Osteoblast (primary cell): ENCODE measurements around the gene CELF1. TPM values are rescaled to one million over a fixed set of nuclear protein-coding genes. Genes with fewer than 3 reads are reported as not detected.

Experiments used
- DNase-seq: peaks from one replicate; pipeline ENCODE4 v3.0.0; 2011; ENCODE audit warnings: low spot score, mixed read lengths; ENCODE audit not compliant: insufficient read length; ENCODE audit errors: missing footprints
- H2AFZ ChIP-seq: 2 replicates; pipeline ENCODE4 v1.6.0; 2011; ENCODE audit warnings: mild to moderate bottlenecking, low read length
- H3K27ac ChIP-seq: 2 replicates; pipeline ENCODE4 v1.5.1; 2011; ENCODE audit warnings: mild to moderate bottlenecking, low read depth, low read length, moderate library complexity
- H3K27me3 ChIP-seq: 2 replicates; pipeline ENCODE4 v1.6.0; 2012; ENCODE audit warnings: mild to moderate bottlenecking, control low read depth, inconsistent platforms, low read length, moderate library complexity; ENCODE audit not compliant: insufficient read depth
- H3K36me3 ChIP-seq: 2 replicates; pipeline ENCODE4 v1.5.1; 2011; ENCODE audit warnings: mild to moderate bottlenecking, low read length, control low read depth, moderate library complexity; ENCODE audit not compliant: insufficient read depth
- H3K4me1 ChIP-seq: 2 replicates; pipeline ENCODE4 v1.5.1; 2011; ENCODE audit warnings: mild to moderate bottlenecking, low read length, control low read depth, moderate library complexity; ENCODE audit not compliant: insufficient read depth
- H3K4me2 ChIP-seq: 2 replicates; pipeline ENCODE4 v1.6.0; 2011; ENCODE audit warnings: mild to moderate bottlenecking, low read length; ENCODE audit not compliant: insufficient read depth
- H3K4me3 ChIP-seq: fragments of 200-600 bp; sonication (generic); 3 replicates; pipeline ENCODE4 v1.5.1; 2012; ENCODE audit warnings: mild to moderate bottlenecking, low read length, inconsistent platforms; ENCODE audit not compliant: insufficient read depth
- H3K79me2 ChIP-seq: 2 replicates; pipeline ENCODE4 v1.6.0; 2012; ENCODE audit warnings: mild to moderate bottlenecking, low read length, control low read depth, inconsistent platforms; ENCODE audit not compliant: insufficient read depth
- H3K9me3 ChIP-seq: 2 replicates; pipeline ENCODE4 v1.5.1; 2011; ENCODE audit warnings: low read depth, low read length, control low read depth
- H4K20me1 ChIP-seq: 2 replicates; pipeline ENCODE4 v1.6.0; 2012; ENCODE audit warnings: mild to moderate bottlenecking, low read length, control low read depth; ENCODE audit not compliant: insufficient read depth
- total RNA-seq: library from RNA; depleted of rRNA; stranded (reverse); fragments of >200 nt; gene quantifications from 2 replicates; pipeline ENCODE4 v1.2.3, GENCODE V29; 2012
- TF ChIP-seq, protein P1 (sequence below): IDR thresholded peaks from 2 replicates; pipeline ENCODE4 v1.5.1; 2011; ENCODE audit warnings: mild to moderate bottlenecking, low read depth, low read length, moderate library complexity; ENCODE audit errors: extremely low read depth

The CELF1 gene
- total RNA-seq, 1 donor = 148 TPM

DNA sequence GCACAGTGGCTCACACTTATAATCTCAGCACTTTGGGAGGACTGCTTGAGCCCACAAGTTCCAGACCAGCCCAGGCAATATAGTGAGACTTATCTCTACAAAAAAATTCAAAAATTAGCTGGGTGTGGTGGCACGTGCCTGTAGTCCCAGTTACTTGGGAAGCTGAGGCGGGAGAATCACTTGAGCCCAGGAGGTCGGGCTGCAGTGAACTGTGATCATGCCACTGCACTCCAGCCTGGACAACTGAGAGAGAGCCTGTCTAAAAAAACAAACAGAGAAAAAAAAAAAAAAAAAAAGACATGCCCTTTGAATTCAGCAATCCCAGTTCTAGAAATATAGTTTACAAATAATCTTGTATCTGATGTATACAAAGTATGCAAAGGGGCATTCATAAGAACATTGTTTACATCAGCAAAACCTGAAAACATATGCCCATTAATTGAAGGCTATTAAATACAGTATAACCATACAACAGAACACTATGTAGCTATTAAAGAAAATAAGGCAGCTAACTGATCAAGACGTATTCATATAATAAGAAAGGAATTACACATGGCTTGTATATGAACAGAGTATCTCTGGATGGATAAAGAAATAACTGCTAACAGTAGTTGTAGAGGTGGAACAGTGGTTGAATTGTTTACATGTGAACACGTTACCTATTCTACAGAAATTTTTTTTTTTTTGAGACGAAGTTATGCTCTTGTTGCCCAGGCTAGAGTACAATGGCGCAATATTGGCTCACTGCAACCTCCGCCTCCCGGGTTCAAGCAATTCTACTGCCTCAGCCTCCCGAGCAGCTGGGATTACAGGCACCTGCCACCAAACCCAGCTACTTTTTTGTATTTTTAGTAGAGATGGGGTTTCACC is 35.7 kb downstream of the CELF1 start:
- H4K20me1 ChIP-seq = peaks cover 33% of the 10 kb centered on the region
- no peak overlapping the region for H2AFZ ChIP-seq
- no peaks in the 10 kb centered on the region for H3K9me3 ChIP-seq
- TF ChIP-seq, protein P1, sequence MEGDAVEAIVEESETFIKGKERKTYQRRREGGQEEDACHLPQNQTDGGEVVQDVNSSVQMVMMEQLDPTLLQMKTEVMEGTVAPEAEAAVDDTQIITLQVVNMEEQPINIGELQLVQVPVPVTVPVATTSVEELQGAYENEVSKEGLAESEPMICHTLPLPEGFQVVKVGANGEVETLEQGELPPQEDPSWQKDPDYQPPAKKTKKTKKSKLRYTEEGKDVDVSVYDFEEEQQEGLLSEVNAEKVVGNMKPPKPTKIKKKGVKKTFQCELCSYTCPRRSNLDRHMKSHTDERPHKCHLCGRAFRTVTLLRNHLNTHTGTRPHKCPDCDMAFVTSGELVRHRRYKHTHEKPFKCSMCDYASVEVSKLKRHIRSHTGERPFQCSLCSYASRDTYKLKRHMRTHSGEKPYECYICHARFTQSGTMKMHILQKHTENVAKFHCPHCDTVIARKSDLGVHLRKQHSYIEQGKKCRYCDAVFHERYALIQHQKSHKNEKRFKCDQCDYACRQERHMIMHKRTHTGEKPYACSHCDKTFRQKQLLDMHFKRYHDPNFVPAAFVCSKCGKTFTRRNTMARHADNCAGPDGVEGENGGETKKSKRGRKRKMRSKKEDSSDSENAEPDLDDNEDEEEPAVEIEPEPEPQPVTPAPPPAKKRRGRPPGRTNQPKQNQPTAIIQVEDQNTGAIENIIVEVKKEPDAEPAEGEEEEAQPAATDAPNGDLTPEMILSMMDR = no peak
- DNase-seq = no peak
- no peak overlapping the region for H3K4me3 ChIP-seq
- H3K27ac ChIP-seq = no peak overlapping the region
- peaks cover 42% of the 10 kb centered on the region for H3K4me1 ChIP-seq
- peaks cover 94% of the 10 kb centered on the region for H3K79me2 ChIP-seq
- no peaks in the 10 kb centered on the region for H3K27me3 ChIP-seq
- no peak overlapping the region for H3K4me2 ChIP-seq
- H3K36me3 ChIP-seq = no peaks in the 10 kb centered on the region

DNA sequence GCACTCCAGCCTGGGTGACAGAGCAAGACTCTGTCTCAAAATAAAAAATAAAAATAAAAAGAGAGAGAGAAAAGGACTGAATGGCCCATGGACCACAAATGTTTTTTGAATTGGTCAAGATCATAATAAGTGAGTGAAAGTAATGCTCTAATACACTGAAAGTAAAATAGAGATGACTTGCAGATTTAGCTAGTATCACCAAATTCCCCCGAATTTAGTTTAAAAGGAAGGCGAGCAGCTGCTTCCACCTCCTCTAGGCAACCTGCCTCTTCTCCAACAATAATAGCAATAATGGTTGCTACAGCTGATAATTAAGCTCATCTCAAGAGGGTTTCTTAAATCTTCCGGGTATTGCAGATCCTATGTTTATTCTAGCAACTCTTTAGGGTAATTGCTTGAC is 36.8 kb downstream of the CELF1 start:
- Histone ChIP-seq H3K4me3 (no peak overlapping the region), H3K9me3 (no peaks in the 10 kb centered on the region), H2AFZ (no peak overlapping the region), H3K36me3 (no peaks in the 10 kb centered on the region), H4K20me1 (peaks cover 27% of the 10 kb centered on the region), H3K79me2 (peaks cover 94% of the 10 kb centered on the region), H3K4me1 (peaks cover 50% of the 10 kb centered on the region), H3K27ac (peak overlapping the region; percentile 77), H3K4me2 (no peak overlapping the region), H3K27me3 (no peaks in the 10 kb centered on the region)
- no peak for DNase-seq
- TF ChIP-seq, protein P1 = no peak

DNA sequence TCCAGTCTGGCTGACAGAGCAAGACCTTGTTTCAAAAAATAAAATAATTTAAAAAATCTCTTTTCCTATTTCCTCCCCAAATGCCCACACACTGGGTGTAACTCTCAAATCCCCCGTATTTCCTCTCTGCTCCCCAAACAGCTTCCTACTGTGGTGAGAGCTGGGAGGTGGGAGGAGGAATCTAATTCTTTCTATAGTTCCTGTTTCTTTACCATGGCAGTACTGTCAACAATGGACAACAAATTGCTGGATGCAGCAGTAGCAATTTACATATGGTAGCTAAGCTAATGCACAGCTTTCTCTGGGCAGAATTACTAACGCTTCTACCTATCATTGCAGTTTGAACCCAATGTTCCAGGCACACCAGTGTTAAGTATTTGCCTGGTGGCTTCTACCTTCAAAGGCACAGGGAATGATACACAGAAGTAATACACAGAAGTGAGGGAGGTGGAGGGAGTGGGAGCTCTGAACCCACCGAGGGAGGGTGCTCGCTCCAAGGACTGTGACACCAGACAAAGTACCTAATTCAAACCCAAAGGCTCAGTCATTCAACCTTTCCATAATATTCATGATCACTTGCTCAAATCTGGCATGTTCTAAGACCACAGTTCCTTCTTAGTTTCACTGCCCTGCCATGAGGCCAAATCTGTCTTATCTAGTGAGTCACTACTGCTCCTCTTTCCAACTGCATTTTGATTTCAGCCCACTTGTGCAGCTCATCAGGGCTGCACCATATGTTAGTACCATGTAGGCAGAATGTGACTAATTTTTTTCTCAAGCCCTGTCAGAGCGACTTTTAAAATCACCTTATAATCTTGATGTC is 37.9 kb downstream of the CELF1 start:
- peaks cover 50% of the 10 kb centered on the region for H3K4me1 ChIP-seq
- DNase-seq = peak; percentile 86
- TF ChIP-seq, protein P1 = no peak
- peak overlapping the region; percentile 77 for H3K27ac ChIP-seq
- H3K4me2 ChIP-seq = peak overlapping the region; percentile 55
- H4K20me1 ChIP-seq = peaks cover 20% of the 10 kb centered on the region
- H3K36me3 ChIP-seq = no peaks in the 10 kb centered on the region
- peaks cover 94% of the 10 kb centered on the region for H3K79me2 ChIP-seq
- H3K27me3 ChIP-seq = no peaks in the 10 kb centered on the region
- no peak overlapping the region for H2AFZ ChIP-seq
- no peak overlapping the region for H3K4me3 ChIP-seq
- no peaks in the 10 kb centered on the region for H3K9me3 ChIP-seq

DNA sequence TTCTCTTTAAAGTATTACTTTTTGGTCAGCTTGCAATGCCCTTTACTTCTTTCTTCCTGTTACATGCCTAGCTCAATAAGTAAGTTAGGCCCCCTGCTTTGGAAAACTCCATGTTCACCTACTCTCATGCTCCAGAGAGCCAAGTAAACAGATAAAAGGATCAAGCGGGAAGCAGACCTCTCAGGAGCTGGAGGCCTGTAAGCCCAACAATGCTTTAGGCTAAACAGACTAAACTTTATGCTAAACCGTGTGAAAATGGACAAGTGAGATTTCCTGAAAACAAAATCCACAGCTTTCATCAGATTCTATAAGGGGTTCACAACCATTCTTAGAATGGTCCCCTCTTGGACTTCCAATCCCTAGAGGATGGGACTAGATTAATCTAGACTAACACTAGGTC is 40.2 kb downstream of the CELF1 start:
- H4K20me1 ChIP-seq = peaks cover 32% of the 10 kb centered on the region
- H3K27me3 ChIP-seq = no peaks in the 10 kb centered on the region
- no peaks in the 10 kb centered on the region for H3K9me3 ChIP-seq
- H3K4me2 ChIP-seq = no peak overlapping the region
- no peaks in the 10 kb centered on the region for H3K36me3 ChIP-seq
- H3K79me2 ChIP-seq = peaks cover 94% of the 10 kb centered on the region
- no peak for DNase-seq
- H3K4me3 ChIP-seq = no peak overlapping the region
- H3K27ac ChIP-seq = peak overlapping the region; percentile 86
- no peak overlapping the region for H2AFZ ChIP-seq
- H3K4me1 ChIP-seq = peaks cover 67% of the 10 kb centered on the region
- TF ChIP-seq, protein P1 = no peak
